22Rv1 (cell line): Measurements from ENCODE around the gene TEX2.
"Not testable (repeated sequence)": the region's sequence is repeated elsewhere in the genome, so short reads cannot be mapped to it uniquely, and the experiment has no call there.

Experiments
- H3K27ac ChIP-seq: fragments of 450-650 bp; 2 replicates; pipeline ENCODE4 v1.5.1; 2017
- CTCF ChIP-seq: fragments of 450-650 bp; IDR thresholded peaks from 2 replicates; pipeline ENCODE4 v1.5.1; 2017; ENCODE audit warnings: mild to moderate bottlenecking
- ZFX ChIP-seq: fragments of 450-650 bp; IDR thresholded peaks from 2 replicates; pipeline ENCODE4 v1.6.1; 2017; ENCODE audit warnings: antibody characterized with exemption, borderline replicate concordance

The TEX2 gene

GRCh38 chr17:64171041-64171440, 92.0 kb downstream of the TEX2 start:
- no peak overlapping the region for H3K27ac ChIP-seq
- TF ChIP-seq CTCF, result no peak
- no peak for TF ChIP-seq ZFX

GRCh38 chr17:64170286-64170685, 92.8 kb downstream of the TEX2 start:
- TF ChIP-seq CTCF (no peak), ZFX (no peak)
- no peak overlapping the region for H3K27ac ChIP-seq

GRCh38 chr17:64167666-64168065, 95.4 kb downstream of the TEX2 start:
- H3K27ac ChIP-seq, result not testable (repeated sequence)

- no peak overlapping the region for H3K27ac ChIP-seq
These were observed 96.2 kb downstream of the TEX2 start for GRCh38 chr17:64166876-64167275.

GRCh38 chr17:64165347-64165746, 97.7 kb downstream of the TEX2 start:
- H3K27ac ChIP-seq, result no peak overlapping the region
- TF ChIP-seq ZFX, result no peak
- TF ChIP-seq CTCF, result no peak

More at GRCh38 chr17:64166876-64167275, 96.2 kb downstream of the TEX2 start:
- TF ChIP-seq CTCF, result no peak
- TF ChIP-seq ZFX, result no peak

GRCh38 chr17:64164596-64165285, 98.3 kb downstream of the TEX2 start:
- no peak overlapping the region for H3K27ac ChIP-seq
- TF ChIP-seq ZFX, result no peak
- no peak for TF ChIP-seq CTCF

GRCh38 chr17:64163468-64163867, 99.6 kb downstream of the TEX2 start:
- no peak overlapping the region for H3K27ac ChIP-seq
- TF ChIP-seq ZFX (no peak), CTCF (no peak)

- TF ChIP-seq CTCF (no peak), ZFX (no peak)
- H3K27ac ChIP-seq, result no peak overlapping the region
These were observed 100.5 kb downstream of the TEX2 start for GRCh38 chr17:64162554-64162953.
